Gastroesophageal sphincter (tissue), 4 donors: ENCODE measurements around the gene BNIP5. TPM values are rescaled to one million over a fixed set of nuclear protein-coding genes. Genes with fewer than 3 reads are reported as not detected.

ENCODE experiments used
- ATAC-seq: fragments of 150-250 bp; one replicate; pipeline ENCODE4 v1.9.1; 2016; ENCODE audit warnings: mild to moderate bottlenecking, moderate library complexity
- H3K27ac ChIP-seq, 4 donors: fragments of 200-600 bp; sonication (generic) in 3 of 4; 1 replicate in 3 of 4; 2 replicates in 1 of 4; pipeline ENCODE4 v1.5.1; 2016 to 2019
- H3K27me3 ChIP-seq: fragments of 200-600 bp; sonication (generic); one replicate; pipeline ENCODE4 v1.5.1; 2019
- H3K36me3 ChIP-seq, 2 donors: fragments of 200-600 bp; sonication (generic); one replicate each; pipeline ENCODE4 v1.5.1; 2019; ENCODE audit warnings: control low read depth in 1 of 2
- H3K4me1 ChIP-seq, 3 donors: fragments of 200-600 bp; sonication (generic); 1 replicate in 2 of 3; 2 replicates in 1 of 3; pipeline ENCODE4 v1.5.1; 2016 to 2019; ENCODE audit warnings: control low read depth in 2 of 3
- H3K4me3 ChIP-seq, 2 donors: fragments of 200-600 bp; sonication (generic); one replicate each; pipeline ENCODE4 v1.5.1; 2019; ENCODE audit warnings: mild to moderate bottlenecking in 1 of 2, moderate library complexity in 1 of 2
- H3K9me3 ChIP-seq, 3 donors: fragments of 200-600 bp; sonication (generic); one replicate each; pipeline ENCODE4 v1.5.1; 2017 to 2019; ENCODE audit warnings: control low read depth in 2 of 3
- EP300 ChIP-seq: sonication (generic); formaldehyde crosslinking; IDR thresholded peaks from one replicate; pipeline ENCODE4 v1.6.1; 2017; ENCODE audit warnings: antibody characterized with exemption, mild to moderate bottlenecking
- POLR2A ChIP-seq, 2 donors: fragments of 450-650 bp; IDR thresholded peaks; one replicate each; pipeline ENCODE4 v1.6.1; 2017; ENCODE audit warnings: antibody characterized with exemption in 2 of 2, mild to moderate bottlenecking in 2 of 2, moderate library complexity in 1 of 2
- POLR2AphosphoS5 ChIP-seq: sonication (generic); formaldehyde crosslinking; IDR thresholded peaks from one replicate; pipeline ENCODE4 v1.6.1; 2017; ENCODE audit warnings: antibody characterized with exemption
- WGBS, 2 donors: methylation state at CpG; one replicate each; pipeline ENCODE4 v1.1.5; 2018; ENCODE audit warnings: low coverage in 1 of 2; 5-methylcytosine and 5-hydroxymethylcytosine counted together
- total RNA-seq, 4 donors: library from RNA; depleted of rRNA; stranded (reverse); fragments of >200 nt; gene quantifications; one replicate each; pipeline ENCODE4 v1.1.0, GENCODE V29; 2016
- TF ChIP-seq, protein P1 (sequence below), 4 experiments: fragments of 200-600 bp in 2 of 4; fragments of 450-650 bp in 2 of 4; sonication (generic) in 1 of 4; IDR thresholded peaks; one replicate each; pipeline ENCODE4 v1.5.1; 2017 to 2019; ENCODE audit warnings: antibody characterized with exemption in 4 of 4, mild to moderate bottlenecking in 2 of 4, moderate library complexity in 2 of 4

BNIP5 gene
- total RNA-seq, 4 donors from 2014 or later = not detected

DNA sequence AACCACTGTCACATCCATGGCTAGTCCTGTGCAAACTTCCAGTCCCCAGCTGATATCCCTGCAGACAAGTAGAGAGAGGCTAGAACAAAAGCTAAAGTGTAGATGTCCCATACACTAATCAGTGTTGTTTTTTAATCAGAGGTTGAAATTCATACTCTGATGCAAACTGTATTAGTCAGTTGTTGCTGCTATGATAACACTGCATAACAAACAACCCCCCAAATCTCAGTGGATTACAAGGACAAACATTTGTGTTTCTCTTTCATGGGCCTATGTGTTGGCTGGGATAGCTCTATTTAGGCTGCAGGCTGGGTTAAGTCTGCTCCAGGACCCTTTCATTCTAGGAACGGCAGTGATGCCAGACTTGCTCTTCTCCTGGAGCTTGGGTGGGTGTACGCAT, 26.8 kb downstream of the BNIP5 start:
- Histone ChIP-seq H3K4me3 (no peak overlapping the region), H3K4me1 (peaks cover 0 to 6% (median 0%) of the 10 kb centered on the region in 3 donors), H3K27me3 (no peaks in the 10 kb centered on the region), H3K36me3 (no peaks in the 10 kb centered on the region), H3K9me3 (no peaks in the 10 kb centered on the region), H3K27ac (no peak overlapping the region)
- no peak for TF ChIP-seq POLR2A (IDR thresholded peaks at IDR 0.05)
- no peak for TF ChIP-seq EP300
- TF ChIP-seq, protein P1, sequence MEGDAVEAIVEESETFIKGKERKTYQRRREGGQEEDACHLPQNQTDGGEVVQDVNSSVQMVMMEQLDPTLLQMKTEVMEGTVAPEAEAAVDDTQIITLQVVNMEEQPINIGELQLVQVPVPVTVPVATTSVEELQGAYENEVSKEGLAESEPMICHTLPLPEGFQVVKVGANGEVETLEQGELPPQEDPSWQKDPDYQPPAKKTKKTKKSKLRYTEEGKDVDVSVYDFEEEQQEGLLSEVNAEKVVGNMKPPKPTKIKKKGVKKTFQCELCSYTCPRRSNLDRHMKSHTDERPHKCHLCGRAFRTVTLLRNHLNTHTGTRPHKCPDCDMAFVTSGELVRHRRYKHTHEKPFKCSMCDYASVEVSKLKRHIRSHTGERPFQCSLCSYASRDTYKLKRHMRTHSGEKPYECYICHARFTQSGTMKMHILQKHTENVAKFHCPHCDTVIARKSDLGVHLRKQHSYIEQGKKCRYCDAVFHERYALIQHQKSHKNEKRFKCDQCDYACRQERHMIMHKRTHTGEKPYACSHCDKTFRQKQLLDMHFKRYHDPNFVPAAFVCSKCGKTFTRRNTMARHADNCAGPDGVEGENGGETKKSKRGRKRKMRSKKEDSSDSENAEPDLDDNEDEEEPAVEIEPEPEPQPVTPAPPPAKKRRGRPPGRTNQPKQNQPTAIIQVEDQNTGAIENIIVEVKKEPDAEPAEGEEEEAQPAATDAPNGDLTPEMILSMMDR (IDR thresholded peaks at IDR 0.05) = no peak
- TF ChIP-seq POLR2AphosphoS5 = no peak
- WGBS, 2 donors = no CpG with 5 or more reads among the region's 2 CpGs
- no peak for ATAC-seq

DNA sequence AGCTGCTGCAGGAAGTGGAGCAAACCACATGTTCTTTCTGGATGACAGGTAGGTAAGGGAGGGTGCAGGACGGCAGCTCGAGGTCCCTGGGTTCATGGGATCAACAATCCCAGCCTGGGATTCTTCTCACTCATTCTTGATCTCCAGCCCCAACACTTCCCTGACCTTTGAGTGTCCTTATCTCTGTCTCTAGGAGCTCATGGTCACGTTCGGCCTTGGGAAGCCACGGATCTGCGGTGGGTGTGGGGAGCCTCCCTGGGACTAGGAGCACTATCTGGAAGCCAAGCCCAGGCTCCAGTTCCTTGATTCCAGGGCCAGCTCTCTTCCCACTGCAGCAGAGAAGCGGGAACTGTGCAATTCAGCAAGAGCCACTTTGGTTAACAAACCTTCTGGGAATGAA, 27.5 kb downstream of the BNIP5 start:
- TF ChIP-seq POLR2A (IDR thresholded peaks at IDR 0.05) = no peak
- no peak overlapping the region for H3K4me3 ChIP-seq
- H3K36me3 ChIP-seq = no peaks in the 10 kb centered on the region
- 31% methylated on average over 2 of the region's 7 CpGs; no CpG with 5 or more reads in 1 of the 2 donors for WGBS, 2 donors
- H3K4me1 ChIP-seq = peaks cover 0 to 6% (median 0%) of the 10 kb centered on the region in 3 donors
- H3K9me3 ChIP-seq = no peaks in the 10 kb centered on the region
- no peak overlapping the region for H3K27ac ChIP-seq
- ATAC-seq = no peak
- no peaks in the 10 kb centered on the region for H3K27me3 ChIP-seq

DNA sequence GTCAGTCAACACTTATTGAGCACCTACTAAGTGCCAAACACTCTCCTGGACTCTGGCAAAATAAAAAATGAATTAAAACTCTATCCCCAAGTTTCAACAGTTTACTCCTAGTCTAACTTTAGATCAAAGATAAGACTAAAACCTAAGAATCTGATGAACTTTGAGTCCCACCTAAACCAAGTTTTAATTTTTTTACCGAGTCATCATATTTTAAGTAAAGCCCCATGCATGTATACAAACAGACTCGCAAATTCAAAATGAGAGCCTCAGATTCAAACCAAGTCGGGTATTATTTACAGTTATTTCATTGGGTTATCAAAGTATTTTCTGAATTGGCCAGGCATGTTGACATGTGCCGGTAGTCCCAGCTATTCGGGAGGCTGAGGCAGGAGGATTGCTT, 28.2 kb downstream of the BNIP5 start:
- no peak for ATAC-seq
- WGBS, 2 donors = 95 to 97% methylated on average over 4 to 5 of the region's 5 CpGs
- TF ChIP-seq POLR2AphosphoS5 = no peak
- no peak for TF ChIP-seq POLR2A (IDR thresholded peaks at IDR 0.05)
- TF ChIP-seq EP300 = no peak
- TF ChIP-seq, protein P1 (IDR thresholded peaks at IDR 0.05) = no peak
- Histone ChIP-seq H3K27ac (no peak overlapping the region), H3K4me1 (peaks cover 0 to 6% (median 0%) of the 10 kb centered on the region in 3 donors), H3K9me3 (no peaks in the 10 kb centered on the region), H3K36me3 (no peaks in the 10 kb centered on the region), H3K4me3 (no peak overlapping the region), H3K27me3 (no peaks in the 10 kb centered on the region)

DNA sequence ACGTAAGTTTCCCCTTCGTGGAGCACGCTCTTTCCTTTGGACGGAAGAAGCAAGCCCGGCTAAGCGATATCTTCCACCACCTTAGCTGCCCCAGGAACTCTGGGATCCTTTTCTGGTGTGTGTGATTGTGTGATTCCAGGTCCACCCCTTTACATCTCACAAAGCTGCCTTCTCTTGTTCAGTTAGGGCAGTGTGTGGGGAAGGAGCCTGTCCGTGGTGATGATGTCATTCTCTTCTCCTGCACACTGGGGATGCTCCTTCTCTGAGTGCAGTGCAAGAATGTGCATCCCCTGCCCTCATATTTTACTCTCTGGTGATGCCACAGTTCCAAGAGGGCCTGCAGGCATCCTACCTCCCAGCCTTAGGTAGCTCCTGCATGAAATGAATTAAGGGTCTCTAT, 30.3 kb downstream of the BNIP5 start:
- 88 to 90% methylated on average over 2 to 7 of the region's 7 CpGs for WGBS, 2 donors
- Histone ChIP-seq H3K27me3 (peaks cover 10% of the 10 kb centered on the region), H3K4me1 (peaks cover 0 to 11% (median 0%) of the 10 kb centered on the region in 3 donors), H3K9me3 (no peaks in the 10 kb centered on the region), H3K4me3 (no peak overlapping the region), H3K36me3 (no peaks in the 10 kb centered on the region), H3K27ac (no peak overlapping the region)
- ATAC-seq = no peak
- TF ChIP-seq POLR2A (IDR thresholded peaks at IDR 0.05) (no peak), EP300 (no peak), POLR2AphosphoS5 (no peak)
- TF ChIP-seq, protein P1 (IDR thresholded peaks at IDR 0.05) = no peak

DNA sequence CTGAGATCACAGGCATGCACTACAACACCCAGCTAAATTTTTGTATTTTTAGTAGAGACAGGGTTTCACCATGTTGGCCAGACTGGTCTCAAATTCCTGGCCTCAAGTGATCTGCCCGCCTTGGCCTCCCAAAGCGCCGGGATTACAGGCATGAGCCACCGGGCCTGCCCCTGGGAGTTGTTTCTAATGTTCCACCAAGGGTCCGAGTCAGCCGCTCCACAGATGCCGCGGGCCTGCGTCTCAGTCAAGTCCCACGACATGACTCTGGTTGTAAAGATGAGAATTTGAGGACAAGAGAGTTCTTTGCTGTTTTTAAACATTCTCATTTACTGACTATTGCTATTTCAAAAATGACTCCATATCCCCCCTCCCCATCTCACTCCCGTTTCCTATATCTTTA, 30.8 kb downstream of the BNIP5 start:
- Histone ChIP-seq H3K4me3 (no peak overlapping the region), H3K27ac (no peak overlapping the region), H3K4me1 (peaks cover 0 to 14% (median 0%) of the 10 kb centered on the region in 3 donors), H3K27me3 (peaks cover 13% of the 10 kb centered on the region), H3K9me3 (no peaks in the 10 kb centered on the region), H3K36me3 (no peaks in the 10 kb centered on the region)
- WGBS, 2 donors = 83 to 89% methylated on average over 1 to 11 of the region's 11 CpGs
- TF ChIP-seq, protein P1 (IDR thresholded peaks at IDR 0.05) = no peak
- no peak for TF ChIP-seq POLR2AphosphoS5
- TF ChIP-seq EP300 = no peak
- TF ChIP-seq POLR2A (IDR thresholded peaks at IDR 0.05) = no peak
- no peak for ATAC-seq
